ENCODE measurements around the gene LHX4.

- no peak for TF ChIP-seq CTCF (IDR thresholded peaks at IDR 0.05 in 4 of 5, conservative IDR thresholded peaks at IDR 0.05 in 1 of 5)
- TF ChIP-seq POLR2A (IDR thresholded peaks at IDR 0.05) = no peak
These were observed 6.8 kb downstream of the LHX4 start for GRCh38 chr1:180236698-180237509.
